Rectal smooth muscle tissue (tissue), 1 donor: ENCODE measurements around the gene GYS2.

Source experiments
- H3K27ac ChIP-seq: one replicate; pipeline ENCODE4 v1.7.0; 2013; ENCODE audit warnings: low read depth, low read length, inconsistent platforms
- H3K27me3 ChIP-seq: one replicate; pipeline ENCODE4 v1.7.0; 2013; ENCODE audit warnings: low read length; ENCODE audit not compliant: control insufficient read depth, insufficient read depth
- H3K36me3 ChIP-seq: one replicate; pipeline ENCODE4 v1.7.0; 2013; ENCODE audit warnings: low read length; ENCODE audit not compliant: control insufficient read depth, insufficient read depth
- H3K4me1 ChIP-seq: one replicate; pipeline ENCODE4 v1.7.0; 2013; ENCODE audit warnings: low read length; ENCODE audit not compliant: control insufficient read depth, insufficient read depth
- H3K4me3 ChIP-seq: one replicate; pipeline ENCODE4 v1.7.0; 2013; ENCODE audit warnings: low read length
- H3K9ac ChIP-seq: one replicate; pipeline ENCODE4 v1.7.0; 2013; ENCODE audit warnings: low read length

Gene GYS2

DNA sequence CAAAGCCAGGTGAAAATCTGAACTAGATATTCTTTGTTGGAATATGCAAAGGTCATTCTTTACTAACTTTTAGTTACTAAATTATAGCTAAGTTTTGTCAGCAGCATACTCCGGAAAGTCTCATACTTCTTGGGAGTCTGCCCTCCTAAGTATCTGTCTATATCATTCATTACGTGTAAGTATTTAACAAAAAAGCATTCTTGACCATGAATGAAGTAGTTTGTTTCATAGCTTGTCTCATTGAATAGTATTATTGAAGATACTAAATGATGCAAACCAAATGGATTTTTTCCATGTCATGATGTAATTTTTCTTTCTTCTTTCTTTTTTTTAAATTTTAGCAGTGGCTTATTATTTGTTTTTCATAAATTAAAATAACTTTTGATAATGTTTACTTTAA, 88.4 kb downstream of the GYS2 start:
- Histone ChIP-seq H3K27ac (no peak overlapping the region), H3K36me3 (peaks cover 4% of the 10 kb centered on the region)

DNA sequence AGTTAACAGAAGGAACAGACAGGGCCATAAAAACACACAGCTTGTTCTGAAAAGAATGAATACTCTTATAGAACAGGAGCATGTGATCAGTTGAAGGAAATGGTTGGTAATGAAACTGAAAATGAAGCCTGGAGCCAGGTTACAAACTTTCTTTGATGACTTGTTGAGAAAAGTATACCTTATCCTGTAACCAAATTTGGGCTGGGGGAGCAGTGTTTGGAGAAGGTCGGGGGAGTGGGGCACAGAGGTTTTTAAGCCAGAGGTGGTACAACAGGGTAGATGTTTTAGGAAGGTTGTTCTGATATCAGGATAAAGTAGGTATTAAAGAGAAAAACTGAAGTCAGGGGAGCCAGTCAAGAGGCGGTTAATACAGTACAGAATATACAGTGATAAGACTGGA, 94.9 kb downstream of the GYS2 start:
- Histone ChIP-seq H3K9ac (no peak overlapping the region), H3K36me3 (peaks cover 5% of the 10 kb centered on the region), H3K27ac (no peak overlapping the region), H3K4me3 (no peak overlapping the region), H3K27me3 (no peaks in the 10 kb centered on the region), H3K4me1 (no peaks in the 10 kb centered on the region)

More for the DNA sequence above, 88.4 kb downstream of the GYS2 start:
- H3K27me3 ChIP-seq = no peaks in the 10 kb centered on the region
- no peaks in the 10 kb centered on the region for H3K4me1 ChIP-seq
- no peak overlapping the region for H3K9ac ChIP-seq
- no peak overlapping the region for H3K4me3 ChIP-seq

DNA sequence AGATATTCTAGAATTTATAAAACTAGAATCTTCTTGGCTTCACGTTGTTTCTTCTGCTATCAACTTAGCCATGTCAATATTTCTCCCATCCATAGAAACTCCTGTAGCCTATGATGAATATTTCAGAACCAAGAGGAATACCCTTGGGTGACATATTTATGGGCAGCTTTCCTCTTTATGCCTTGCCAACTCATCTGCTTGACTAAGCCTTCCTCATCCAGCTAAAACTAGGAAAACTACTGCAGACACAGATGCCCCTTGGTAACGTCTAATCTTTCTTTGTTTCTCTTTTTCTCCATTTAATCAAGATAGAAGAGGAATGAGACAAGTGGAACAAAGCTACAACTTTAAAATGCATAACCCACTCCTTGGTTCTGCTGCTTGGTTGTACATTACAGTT, 96.8 kb downstream of the GYS2 start:
- Histone ChIP-seq H3K36me3 (peaks cover 5% of the 10 kb centered on the region), H3K9ac (no peak overlapping the region), H3K4me1 (no peaks in the 10 kb centered on the region), H3K27ac (no peak overlapping the region), H3K4me3 (no peak overlapping the region), H3K27me3 (no peaks in the 10 kb centered on the region)

DNA sequence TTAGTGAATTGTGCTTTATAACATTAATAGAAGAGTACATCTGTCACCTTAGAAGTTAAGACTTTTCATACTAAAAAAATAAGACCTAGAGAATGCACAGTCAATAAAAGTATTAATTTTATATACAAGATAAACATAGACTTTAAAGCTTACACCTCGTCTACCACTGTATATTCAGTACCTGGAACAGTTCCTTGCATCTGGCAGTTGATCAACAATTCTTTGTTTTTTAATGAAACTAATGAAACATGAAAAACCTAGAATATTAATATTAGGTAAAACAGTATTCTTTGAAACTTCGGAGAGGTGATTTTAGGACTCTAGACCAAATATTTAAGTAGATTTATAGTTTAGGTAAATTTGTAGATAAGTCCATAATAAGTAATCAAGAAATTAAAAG, 98.8 kb downstream of the GYS2 start:
- H3K9ac ChIP-seq = no peak overlapping the region
- H3K27ac ChIP-seq = no peak overlapping the region
- H3K4me3 ChIP-seq = no peak overlapping the region
- no peaks in the 10 kb centered on the region for H3K4me1 ChIP-seq
- peaks cover 3% of the 10 kb centered on the region for H3K36me3 ChIP-seq
- no peaks in the 10 kb centered on the region for H3K27me3 ChIP-seq

DNA sequence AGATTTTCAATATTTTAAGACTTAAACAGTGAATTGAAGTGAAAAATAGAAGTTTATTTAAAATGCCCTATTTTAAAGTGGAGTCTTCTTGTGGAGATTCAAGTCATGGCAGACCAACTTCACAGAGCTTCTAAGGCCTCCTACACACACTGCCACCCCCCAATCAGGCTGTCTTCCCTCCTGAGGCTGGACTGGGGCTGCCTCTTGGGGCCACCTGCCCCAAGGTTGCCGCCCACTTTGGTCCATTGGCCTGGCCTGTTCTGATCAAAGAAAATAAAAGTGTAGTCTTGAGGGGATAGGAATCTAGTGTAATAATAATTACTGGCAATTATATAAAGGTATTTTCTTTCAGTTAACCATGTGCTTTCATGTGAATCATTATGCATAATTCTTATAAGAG, 101.8 kb downstream of the GYS2 start:
- Histone ChIP-seq H3K27me3 (no peaks in the 10 kb centered on the region), H3K4me1 (peaks cover 11% of the 10 kb centered on the region), H3K4me3 (peak overlapping the region; percentile 92)

DNA sequence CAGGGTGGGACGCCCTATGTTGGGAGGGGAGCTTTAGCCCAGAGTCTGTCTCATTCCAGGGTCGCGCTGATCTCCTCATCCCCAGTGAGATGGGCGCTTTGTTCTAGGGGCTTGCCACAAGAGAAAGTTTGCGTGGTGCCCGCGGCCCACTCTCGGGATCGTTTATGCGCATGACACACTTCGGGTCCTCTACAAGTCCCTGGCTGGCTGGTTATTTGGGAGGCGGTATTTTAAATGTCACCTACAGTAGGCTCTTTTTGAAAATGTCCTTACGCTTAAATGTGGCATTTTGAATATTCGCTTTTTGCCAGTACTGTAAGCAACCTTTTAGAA, 102.5 kb downstream of the GYS2 start:
- H3K4me1 ChIP-seq = peaks cover 11% of the 10 kb centered on the region
- H3K9ac ChIP-seq = peak overlapping the region; percentile 90
- H3K4me3 ChIP-seq = peak overlapping the region; percentile 92
- no peaks in the 10 kb centered on the region for H3K27me3 ChIP-seq
- H3K36me3 ChIP-seq = peaks cover 6% of the 10 kb centered on the region
- peak overlapping the region; percentile 72 for H3K27ac ChIP-seq

More for the DNA sequence above, 101.8 kb downstream of the GYS2 start:
- Histone ChIP-seq H3K27ac (no peak overlapping the region), H3K36me3 (no peaks in the 10 kb centered on the region), H3K9ac (no peak overlapping the region)

DNA sequence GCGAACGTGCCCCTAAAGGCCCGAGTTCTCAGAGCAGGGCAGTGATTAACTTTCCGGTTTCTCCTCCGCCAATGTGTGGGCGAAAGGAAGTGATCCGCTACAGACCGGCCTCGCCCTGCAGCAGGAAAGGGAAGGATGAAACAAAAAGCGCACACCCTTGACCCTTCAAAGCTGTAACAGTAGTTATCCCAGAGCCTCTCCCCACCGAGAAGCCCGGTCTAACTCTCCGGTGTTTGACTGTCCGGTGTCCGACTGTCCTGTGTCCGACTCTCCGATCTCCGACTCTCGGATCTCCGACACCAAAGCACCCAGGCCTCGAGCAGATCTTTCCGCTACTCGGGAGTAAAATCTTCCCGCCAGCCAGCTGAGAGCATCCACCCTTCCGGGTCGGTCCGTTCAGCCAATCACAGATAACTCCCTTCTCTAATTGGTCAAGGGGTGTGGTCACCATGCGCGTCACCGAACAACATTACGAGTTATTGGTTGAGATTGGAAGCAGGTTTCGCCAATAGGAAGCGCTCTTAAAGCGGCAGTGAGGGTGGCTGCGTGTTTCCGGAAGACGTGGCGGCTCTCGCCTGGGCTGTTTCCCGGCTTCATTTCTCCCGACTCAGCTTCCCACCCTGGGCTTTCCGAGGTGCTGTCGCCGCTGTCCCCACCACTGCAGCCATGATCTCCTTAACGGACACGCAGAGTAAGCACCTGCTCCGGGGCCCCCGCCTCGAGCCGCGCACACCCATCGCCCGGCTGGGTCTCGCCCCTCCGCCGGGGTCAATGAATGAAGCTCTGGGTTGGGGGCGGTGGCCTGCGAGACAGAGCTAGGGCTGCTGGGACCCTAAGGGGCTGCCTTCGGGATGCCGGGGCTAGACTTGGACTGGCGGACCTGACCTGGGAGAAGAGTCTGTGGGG, 103.1 kb downstream of the GYS2 start, which contains the start of the genes GOLT1B and RECQL:
TSS of gene GOLT1B (plus strand) at position 532 of the 906 bp plus-strand sequence. CDS start at position 667, 135 bp downstream.
TSS of gene RECQL (minus strand) at position 378 of the 906 bp plus-strand sequence. CDS start 2,065 bp downstream, outside the sequence.
- peak within 1 kb of the TSS; percentile 92 for H3K4me3 ChIP-seq
- H3K36me3 ChIP-seq = peaks cover 12% of the 10 kb centered on the region
- no peaks in the 10 kb centered on the region for H3K27me3 ChIP-seq
- H3K4me1 ChIP-seq = peaks cover 11% of the 10 kb centered on the region
- H3K27ac ChIP-seq = peak within 1 kb of the TSS; percentile 86
- peak within 1 kb of the TSS; percentile 90 for H3K9ac ChIP-seq

DNA sequence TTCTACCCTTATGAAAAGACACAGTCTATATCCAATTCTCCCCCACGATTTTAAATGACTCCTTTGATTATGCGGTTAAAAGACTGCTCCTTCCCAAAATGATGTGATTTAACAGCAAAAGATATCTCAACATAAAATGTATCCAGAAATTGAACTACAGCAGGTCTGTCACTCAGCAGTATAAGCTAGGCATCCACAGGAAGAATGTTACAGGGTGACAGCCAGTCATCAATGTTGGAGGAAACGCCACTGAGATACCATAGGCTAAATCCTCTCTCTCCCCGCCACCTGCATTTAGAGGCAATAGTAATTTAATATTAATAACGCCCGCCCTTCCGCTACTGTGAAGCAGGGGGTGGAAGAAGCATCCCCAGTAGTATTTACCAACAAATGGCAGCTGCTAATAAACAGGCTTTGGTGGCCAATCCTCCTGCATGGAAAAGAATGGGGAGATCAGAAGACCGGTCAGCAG, 103.8 kb downstream of the GYS2 start:
- peak overlapping the region; percentile 92 for H3K4me3 ChIP-seq
- peaks cover 13% of the 10 kb centered on the region for H3K36me3 ChIP-seq

DNA sequence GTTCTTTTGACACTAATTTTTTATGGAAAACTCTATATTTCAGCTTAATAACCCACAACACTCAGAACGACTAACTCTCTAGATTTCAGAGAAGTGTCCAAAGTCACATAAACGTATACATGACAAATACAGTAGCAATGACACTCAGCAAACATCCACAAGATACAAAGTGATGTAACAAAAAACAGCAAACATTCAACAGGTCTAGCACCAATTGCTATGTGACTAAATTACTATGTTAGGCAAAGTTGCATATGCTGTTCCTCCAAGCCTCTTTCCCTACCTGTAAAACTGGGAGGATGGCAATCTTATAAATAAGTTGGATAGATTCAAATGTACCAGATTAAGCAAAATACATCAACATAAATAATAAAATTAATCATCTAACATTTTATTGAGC, 104.9 kb downstream of the GYS2 start:
- Histone ChIP-seq H3K27ac (no peak overlapping the region), H3K36me3 (peaks cover 16% of the 10 kb centered on the region), H3K4me1 (peaks cover 11% of the 10 kb centered on the region), H3K9ac (no peak overlapping the region), H3K4me3 (no peak overlapping the region), H3K27me3 (no peaks in the 10 kb centered on the region)

More for the DNA sequence above, 103.8 kb downstream of the GYS2 start:
- Histone ChIP-seq H3K27me3 (no peaks in the 10 kb centered on the region), H3K4me1 (peaks cover 11% of the 10 kb centered on the region), H3K27ac (peak overlapping the region; percentile 86), H3K9ac (peak overlapping the region; percentile 25)
